GM21367 (cell line): Measurements from ENCODE around the gene NEK4.

Source experiments
- ATAC-seq: cut with Tn5 transposase; IDR thresholded peaks from one replicate; pipeline ENCODE4 v1.9.1; 2021; ENCODE audit not compliant: unreplicated experiment

Gene NEK4

GRCh38 chr3:52770496-52771333, at the start of gene NEK4:
NEK4 (minus strand) TSS chr3:52770940; CDS start chr3:52770746, 194 bp downstream.
- peak; percentile 95 for ATAC-seq

GRCh38 chr3:52819936-52820335, 49.2 kb upstream of the NEK4 start:
- ATAC-seq = no peak

- ATAC-seq = no peak
These were observed 47.1 kb upstream of the NEK4 start for GRCh38 chr3:52817860-52818259.

GRCh38 chr3:52817221-52817620, 46.5 kb upstream of the NEK4 start:
- no peak for ATAC-seq

GRCh38 chr3:52816654-52817053, 45.9 kb upstream of the NEK4 start:
- no peak for ATAC-seq

GRCh38 chr3:52816199-52816598, 45.5 kb upstream of the NEK4 start:
- no peak for ATAC-seq

- ATAC-seq = no peak
These were observed 43.1 kb upstream of the NEK4 start for GRCh38 chr3:52813810-52814209.

GRCh38 chr3:52811452-52812011, 40.8 kb upstream of the NEK4 start:
- no peak for ATAC-seq

- ATAC-seq = no peak
These were observed 40.2 kb upstream of the NEK4 start for GRCh38 chr3:52810923-52811322.

GRCh38 chr3:52809662-52810377, 39.1 kb upstream of the NEK4 start:
- ATAC-seq = no peak

- ATAC-seq = no peak
These were observed 38.4 kb upstream of the NEK4 start for GRCh38 chr3:52809149-52809548.

- no peak for ATAC-seq
These were observed 34.7 kb upstream of the NEK4 start for GRCh38 chr3:52805270-52806039.

GRCh38 chr3:52801839-52802238, 31.1 kb upstream of the NEK4 start:
- ATAC-seq = no peak

- ATAC-seq = no peak
These were observed 29.3 kb upstream of the NEK4 start for GRCh38 chr3:52800079-52800478.

GRCh38 chr3:52798978-52799476, 28.3 kb upstream of the NEK4 start:
- ATAC-seq = no peak

- ATAC-seq = no peak
These were observed 27.7 kb upstream of the NEK4 start for GRCh38 chr3:52798376-52798977.

- ATAC-seq = no peak
These were observed 25.7 kb upstream of the NEK4 start for GRCh38 chr3:52796411-52796810.

- ATAC-seq = no peak
These were observed 24.7 kb upstream of the NEK4 start for GRCh38 chr3:52795298-52795900.

- ATAC-seq = no peak
These were observed 23.9 kb upstream of the NEK4 start, which contains the start of gene ITIH3 for GRCh38 chr3:52794612-52795099. ITIH3 (plus strand) TSS chr3:52794796; CDS start chr3:52794804, 8 bp downstream.
